Mammary epithelial cell (primary cell): ENCODE data around the gene HNRNPK.
A peak's percentile ranks its signal among the peaks of the same experiment; 100 is the strongest.

Experiments used
- CTCF ChIP-seq, 2 donors: IDR thresholded peaks in 1 of 2; conservative IDR thresholded peaks in 1 of 2; 2 replicates each; pipeline ENCODE4 v1.5.1; 2011 to 2012; ENCODE audit warnings: inconsistent platforms in 2 of 2, low read length in 2 of 2, mild to moderate bottlenecking in 2 of 2, control low read depth in 1 of 2, low read depth in 1 of 2; ENCODE audit not compliant: insufficient read depth in 1 of 2; ENCODE audit errors: extremely low read depth in 1 of 2
- EZH2 ChIP-seq: IDR thresholded peaks from 2 replicates; pipeline ENCODE4 v1.6.1; 2012; ENCODE audit warnings: low read length, inconsistent platforms, borderline replicate concordance

- TF ChIP-seq CTCF (conservative IDR thresholded peaks at IDR 0.05 in 1 of 2, IDR thresholded peaks at IDR 0.05 in 1 of 2; ENCODE audit: extremely low read depth in 1 of 2, insufficient read depth in 1 of 2, low read depth in 1 of 2, low read length in 2 of 2) (peak in 1 of 2 donors; percentile 28), EZH2 (no peak)
Measured at GRCh38 chr9:83980395-83981125, 545 bp upstream of the HNRNPK start, which contains the start of gene RMI1.
